HG02759 (cell line): Measurements from ENCODE around the gene FOLR3.
"Not testable (repeated sequence)": the region's sequence is repeated elsewhere in the genome, so short reads cannot be mapped to it uniquely, and the experiment has no call there.

ENCODE experiments used
- ATAC-seq: cut with Tn5 transposase; IDR thresholded peaks from one replicate; pipeline ENCODE4 v1.9.1; 2021; ENCODE audit warnings: mild to moderate bottlenecking, moderate library complexity; ENCODE audit not compliant: unreplicated experiment

The FOLR3 gene

DNA sequence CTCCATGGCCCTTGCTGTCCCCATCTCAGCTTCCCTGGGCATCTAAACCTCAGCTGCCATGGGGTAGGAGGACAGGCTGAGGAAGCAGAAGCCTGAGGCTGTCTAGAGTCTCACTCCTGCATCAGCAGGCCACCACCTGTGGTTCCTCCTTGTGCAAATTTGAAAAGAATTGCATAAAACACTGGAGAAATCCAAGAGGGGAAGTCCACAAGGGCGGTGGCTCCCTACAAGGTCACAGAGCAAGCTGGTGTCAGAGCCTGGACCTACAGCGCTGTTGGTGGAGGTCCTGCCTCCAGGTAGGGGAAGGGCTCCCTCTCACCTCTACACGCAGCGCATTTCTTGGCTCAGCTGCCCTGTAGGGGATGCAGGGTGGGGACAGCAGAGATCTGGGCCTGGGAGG lies at the start of gene FOLR3:
Gene FOLR3, plus strand, starts transcription at position 253 of the 400 bp plus-strand sequence. CDS start 228 bp downstream, outside the sequence.
- not testable (repeated sequence) for ATAC-seq

DNA sequence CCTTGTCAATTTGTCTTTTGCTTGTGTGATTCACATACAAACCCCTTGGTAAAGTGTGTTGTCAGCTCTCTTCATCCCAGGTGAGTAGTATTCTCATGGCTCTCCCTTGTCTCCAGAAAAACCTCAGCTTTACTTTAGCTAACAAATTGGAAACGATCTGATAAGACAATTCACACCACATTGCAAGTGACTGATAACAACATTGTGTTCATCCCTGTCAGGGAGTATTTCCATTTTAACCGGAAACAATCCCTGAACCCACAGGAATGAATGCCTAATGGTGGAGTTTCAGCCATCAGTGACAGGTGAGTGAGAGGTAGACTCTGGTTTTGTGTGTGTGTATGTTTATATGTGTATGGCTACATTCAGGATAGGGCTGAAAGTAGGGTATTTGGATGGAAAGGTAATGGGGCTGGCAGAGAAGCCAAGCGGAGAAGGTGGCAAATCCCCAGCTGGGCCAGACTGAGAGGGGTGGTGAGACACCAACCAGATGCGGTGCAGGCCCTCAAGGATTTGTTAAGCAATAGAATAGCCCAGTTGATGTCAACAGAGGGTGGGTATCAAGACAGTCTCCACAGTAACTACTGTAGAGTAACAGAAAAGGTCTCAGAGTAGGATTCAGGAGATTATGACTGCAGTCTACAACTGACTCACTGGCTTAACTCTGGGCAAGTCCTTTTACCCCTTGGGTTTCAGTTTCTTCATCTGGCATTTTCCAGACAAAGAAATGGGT lies 47.3 kb upstream of the FOLR3 start:
- no peak for ATAC-seq

DNA sequence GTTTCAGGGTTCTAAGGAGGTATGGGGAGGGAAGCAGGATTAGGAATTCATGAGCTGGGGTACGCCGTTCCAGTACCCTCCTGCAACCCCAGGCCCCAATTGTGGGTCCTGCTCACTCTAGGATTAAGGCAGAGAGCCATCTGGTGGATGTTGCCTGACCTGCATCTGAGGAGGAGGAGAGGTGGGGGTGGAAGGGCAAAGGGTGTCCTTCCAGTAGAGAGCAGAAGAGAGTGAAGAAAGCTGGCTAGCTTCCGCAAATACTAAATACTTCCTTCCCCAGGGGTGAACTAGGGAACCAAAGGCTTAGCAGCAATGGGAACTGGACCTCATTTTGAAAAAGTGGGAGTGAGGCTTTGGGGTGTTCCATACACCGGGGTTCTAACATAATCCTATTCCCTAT lies 44.2 kb upstream of the FOLR3 start:
- ATAC-seq: peak; percentile 60

DNA sequence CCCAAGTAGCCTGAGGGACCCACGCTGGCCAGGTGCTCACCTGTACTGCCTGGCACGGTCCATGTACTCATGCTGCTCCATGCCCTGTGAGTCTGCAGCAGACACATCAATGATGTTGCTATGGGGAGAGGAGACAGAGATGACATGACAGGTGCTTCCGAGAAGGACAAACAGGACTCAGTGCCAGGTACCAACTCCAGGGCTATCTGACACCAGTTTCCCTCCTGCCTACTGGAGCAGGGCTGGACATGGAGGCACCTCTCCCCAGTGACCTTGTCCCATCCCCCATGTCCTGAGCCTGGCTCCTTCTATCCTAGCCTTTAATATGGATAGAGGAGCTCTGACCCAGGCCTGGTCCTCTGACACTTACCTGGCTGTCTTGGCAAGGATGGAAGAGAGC lies 36.8 kb upstream of the FOLR3 start:
- ATAC-seq: no peak

DNA sequence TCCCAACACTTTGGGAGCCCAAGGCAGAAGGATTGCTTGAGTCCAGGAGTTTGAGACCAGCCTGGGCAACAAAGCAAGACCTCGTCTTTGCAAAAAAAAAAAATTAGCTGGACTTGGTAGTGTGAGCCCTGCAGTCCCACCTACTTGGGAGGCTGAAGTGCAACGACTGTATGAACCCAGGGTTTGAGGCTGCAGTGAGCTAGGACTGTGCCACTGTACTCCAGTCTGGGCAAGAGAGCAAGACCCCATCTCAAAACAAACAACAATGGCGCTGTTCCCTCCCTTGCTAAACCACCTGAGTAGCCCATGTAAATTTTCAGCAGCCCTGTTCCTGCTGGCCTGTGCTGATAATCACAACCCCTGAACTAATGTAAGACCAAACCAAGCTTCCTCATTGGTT lies 35.5 kb upstream of the FOLR3 start:
- ATAC-seq: no peak

DNA sequence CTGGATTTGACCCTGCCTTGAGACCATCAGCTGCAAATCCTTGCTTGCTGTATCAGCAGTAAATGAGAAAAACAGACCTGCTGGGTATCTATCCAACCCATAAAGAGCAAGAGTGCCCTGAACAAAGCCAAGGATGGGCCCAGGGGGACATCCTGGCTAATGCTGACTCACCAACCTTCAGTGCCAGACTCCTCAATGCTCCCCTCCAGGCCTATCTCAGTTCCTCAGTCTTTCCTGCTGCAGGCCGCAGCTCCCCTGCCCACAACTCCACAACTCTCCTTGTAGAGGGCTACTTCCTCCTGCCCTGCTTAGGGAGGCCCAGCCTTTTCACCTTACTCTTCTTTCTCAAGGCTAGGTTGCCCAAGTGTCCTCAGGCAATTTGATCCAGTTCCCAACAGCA lies 35.1 kb upstream of the FOLR3 start:
- ATAC-seq: no peak

DNA sequence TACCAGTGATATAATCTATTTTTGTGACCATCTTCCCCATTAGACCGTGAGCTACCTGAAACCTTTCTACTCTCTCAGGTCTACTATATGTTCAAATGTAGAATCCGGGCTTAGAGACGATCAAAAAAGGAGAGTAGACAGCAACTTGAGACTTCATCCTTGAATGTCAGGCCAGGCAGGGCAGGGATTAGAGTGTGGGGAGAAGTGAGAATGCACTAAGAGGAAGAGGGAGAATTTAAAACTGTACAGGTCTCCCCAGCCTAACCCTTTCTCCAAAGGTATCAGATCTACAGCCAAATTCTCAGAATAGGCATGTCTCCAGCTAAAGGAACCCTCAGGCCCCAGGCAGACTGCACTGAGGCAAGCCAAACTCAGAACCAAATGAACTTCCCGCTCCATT lies 33.4 kb upstream of the FOLR3 start:
- no peak for ATAC-seq

DNA sequence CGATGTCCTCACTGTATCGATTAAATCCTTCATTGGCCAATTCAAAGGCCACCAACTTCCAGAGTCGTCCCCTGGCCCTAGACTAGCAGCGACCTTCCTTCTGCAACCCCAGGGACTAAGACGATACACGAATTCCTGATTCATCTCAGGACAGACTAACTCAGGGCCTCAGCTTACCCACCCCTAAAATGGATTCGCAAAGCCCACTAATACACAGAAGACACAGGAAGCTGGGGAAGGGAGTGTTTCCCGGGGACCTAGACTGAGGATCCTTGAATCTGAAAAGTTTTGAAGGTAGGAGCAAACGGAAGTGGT lies 32.9 kb upstream of the FOLR3 start:
- no peak for ATAC-seq

DNA sequence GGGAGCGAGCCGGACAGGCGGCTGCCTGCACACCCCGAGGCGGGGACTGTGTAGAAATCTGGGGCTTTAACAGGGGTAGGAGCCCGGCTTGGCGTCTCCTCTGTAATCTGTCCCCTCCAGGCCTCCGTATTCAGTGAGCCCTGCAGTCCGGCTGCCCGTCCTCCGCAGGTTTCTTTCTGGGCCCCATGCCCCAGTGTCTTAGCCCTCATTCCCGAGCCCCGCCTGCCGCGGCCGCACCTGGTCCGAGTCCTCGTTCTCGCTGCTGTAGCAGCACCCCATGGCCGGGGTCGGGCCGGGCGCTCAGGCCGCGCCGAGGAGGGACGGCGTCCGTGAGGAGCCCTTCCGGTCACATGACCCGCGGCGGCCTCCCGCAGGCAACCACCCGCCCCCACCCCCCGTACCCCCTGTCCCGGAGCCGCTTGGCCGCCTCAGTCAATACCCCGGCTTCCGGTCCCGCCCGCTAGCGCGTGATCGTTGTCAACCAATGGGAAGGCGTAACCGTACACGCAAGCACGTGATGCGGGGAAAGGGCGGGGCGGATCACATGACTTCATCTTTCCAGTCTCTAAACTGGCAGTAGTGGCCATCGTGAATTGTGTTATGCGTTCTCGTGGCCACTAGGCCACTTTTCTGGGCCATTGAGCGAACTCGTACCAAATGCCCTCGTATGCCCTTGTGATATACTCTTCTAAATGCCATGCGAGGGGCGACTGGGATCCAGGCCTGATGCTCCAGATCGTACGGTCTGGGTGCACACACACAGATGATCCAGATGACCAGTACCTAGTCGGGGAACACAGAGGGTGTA lies 32.4 kb upstream of the FOLR3 start, which contains the start of gene LAMTOR1:
Gene LAMTOR1, minus strand, starts transcription at position 352 of the 808 bp plus-strand sequence. Its CDS starts 73 bp downstream, at position 279.
- peak; percentile 93 for ATAC-seq

DNA sequence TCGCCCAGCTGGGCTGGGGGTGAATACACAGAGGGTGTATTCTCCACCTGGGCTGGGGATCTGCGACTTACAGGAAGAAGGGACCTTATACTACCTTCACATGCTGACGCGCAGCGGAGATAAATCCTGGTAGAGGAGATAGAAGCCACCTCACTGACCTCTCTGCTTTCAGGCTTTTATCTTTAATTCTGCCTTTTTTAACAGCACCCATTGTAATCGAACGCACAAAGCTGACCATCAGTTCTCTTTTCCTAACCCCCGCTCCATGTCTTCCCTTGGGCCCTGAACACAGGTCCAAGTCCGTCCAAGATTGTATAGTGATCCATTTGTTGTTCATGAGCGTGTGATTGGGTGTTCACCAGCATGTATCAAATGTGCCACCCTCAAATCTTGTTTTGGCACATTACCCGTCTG lies 31.8 kb upstream of the FOLR3 start:
- no peak for ATAC-seq

DNA sequence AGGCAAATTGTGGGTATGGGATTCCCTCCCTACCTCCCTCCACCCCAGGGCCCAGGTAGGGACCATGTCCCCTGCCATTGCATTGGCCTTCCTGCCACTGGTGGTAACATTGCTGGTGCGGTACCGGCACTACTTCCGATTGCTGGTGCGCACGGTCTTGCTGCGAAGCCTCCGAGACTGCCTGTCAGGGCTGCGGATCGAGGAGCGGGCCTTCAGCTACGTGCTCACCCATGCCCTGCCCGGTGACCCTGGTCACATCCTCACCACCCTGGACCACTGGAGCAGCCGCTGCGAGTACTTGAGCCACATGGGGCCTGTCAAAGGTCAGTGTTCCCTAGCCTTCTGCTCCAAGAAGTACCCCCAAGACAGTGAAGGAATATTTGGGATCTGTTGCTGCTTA lies 29.6 kb upstream of the FOLR3 start, which contains the start of gene TOMT:
Gene TOMT, plus strand, starts transcription at position 37 of the 400 bp plus-strand sequence. Its CDS starts 28 bp downstream, at position 65.
- ATAC-seq: no peak

DNA sequence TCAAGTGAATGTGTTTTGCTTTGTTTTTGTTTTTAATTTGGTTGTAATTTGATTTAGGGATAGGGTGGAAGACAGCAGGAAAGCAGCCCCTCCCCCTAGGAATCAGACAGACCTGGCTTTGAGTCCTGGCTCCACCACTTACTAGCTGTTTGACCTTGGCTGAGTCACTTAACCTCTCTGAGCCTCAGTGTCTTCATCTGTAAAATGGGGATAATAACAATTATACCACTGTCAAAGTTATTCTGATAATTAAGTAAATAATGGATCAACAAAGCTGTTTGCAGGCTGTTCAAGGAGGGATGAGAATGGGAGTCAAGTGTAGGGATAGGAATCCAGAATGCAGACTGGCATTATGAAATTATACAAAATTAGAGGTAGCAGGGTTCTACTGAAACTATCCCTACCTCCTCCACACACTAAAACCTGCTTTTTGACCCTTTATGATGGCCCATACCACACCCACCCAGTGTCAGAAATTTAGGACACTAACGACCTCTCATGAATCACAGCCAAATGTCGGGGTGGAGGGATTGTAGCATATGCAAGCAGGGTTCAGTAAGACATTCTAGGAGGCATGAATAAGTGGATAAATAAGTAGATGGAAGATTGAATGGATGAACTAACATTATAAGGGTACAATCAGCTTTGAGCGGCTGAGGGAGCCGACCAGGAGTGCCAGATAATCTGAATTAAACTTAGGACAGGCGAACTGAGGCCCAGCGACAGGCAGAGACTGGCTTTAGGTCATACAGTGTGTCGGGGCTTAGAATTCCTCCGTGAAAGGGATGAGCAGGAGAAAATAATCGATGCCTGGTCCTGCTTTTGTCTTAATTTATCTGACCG lies 24.0 kb upstream of the FOLR3 start:
- peak; percentile 1 for ATAC-seq

DNA sequence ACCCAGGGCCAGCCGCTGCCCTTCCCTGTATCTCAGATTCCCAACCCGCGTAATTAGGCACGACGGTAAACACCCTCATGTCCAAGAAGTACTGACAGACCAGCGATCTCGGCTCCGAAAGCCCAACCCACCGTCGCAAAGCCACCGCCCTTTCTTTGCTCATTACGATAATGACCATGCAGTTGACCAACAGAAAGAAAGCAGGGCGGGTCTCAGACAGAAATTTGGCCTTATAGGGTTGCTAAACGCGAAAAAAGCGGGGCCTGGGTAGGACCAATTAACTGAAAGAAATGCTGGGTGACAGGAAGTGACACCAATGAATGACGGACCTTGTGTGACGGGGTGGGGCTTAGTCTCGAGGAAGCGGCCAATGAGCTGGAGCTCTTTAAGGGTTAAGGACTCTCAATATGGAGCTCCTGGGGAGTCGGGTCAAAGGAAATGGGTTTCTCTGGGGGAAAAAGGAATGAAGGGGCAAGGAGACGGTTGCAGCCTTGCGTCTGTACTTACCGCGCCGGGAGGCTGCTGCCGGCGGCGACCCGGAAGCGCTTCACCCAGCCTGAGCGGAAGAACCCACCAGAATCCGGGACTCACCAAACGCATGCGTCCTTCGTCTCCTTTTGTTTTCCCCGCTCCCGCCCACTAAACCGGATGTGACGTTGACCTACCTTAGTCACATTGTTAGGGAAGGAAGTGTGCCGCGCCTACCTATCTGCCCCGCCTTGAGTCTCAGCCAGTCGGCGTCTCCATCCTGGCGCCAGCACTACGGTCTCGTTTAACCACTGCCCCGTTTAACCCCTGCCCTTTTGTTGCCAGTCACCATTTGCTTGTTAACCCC lies 23.2 kb upstream of the FOLR3 start, which contains the start of gene ANAPC15:
Gene ANAPC15, minus strand, starts transcription at position 553 of the 835 bp plus-strand sequence. CDS start 1,419 bp downstream, outside the sequence.
- peak; percentile 90 for ATAC-seq

DNA sequence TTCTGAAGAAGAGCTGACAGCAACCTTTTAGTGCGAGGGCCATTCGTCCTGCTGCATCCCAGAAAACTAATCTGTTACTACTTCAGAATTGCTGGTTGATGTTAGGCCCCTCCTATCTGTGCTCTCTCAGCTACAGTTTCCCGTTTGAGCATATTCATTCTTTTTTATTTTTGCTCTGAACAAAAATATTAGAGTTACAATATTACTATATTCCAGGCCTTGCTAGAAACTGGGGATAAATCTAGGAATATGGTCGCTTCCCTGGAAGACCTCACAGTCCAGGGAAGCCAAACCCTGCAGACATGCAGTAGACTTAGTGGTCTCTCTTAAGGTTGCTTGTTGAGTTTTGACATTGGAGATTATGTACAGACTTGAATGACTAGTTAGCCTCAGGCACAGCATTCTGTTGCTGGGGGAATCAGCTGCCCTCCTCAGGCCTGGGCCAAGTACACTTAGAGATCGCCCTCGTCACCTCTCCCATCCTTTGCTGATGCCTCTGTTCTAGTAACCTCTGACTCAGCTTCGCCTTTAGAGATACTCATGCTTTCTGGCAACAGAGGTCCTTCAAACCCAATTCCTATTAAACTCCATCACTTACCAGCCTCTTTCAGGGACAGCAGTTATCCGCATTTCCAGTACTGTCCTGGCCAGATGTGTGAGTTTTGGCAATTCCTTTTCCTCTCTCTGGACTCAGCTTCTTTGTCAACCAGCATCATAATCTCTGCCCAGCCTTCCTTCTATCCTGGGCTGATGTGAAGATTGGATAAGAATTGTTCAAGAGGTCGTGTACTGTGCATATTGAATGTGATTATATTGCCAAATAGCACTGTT lies 22.3 kb upstream of the FOLR3 start:
- ATAC-seq: no peak

DNA sequence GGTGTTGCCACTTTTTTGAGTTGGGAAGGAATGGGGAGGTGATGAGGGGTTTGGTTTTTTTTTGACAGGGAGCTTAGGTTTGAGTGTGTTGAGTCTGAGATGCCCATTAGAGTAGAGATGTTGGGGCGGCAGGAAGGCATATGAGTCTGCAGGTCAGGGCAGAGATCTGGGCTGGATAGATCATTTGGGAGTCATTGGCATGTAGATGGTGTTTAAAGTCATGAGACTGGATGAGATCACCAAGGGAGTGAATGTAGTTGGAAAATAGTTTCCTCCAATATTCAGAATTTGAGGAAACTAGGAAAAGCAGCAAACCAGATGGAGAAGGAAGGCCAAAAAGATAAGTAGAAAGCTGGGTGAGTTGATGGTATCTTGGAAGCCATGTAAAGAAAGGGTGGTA lies 21.0 kb upstream of the FOLR3 start:
- ATAC-seq: no peak

DNA sequence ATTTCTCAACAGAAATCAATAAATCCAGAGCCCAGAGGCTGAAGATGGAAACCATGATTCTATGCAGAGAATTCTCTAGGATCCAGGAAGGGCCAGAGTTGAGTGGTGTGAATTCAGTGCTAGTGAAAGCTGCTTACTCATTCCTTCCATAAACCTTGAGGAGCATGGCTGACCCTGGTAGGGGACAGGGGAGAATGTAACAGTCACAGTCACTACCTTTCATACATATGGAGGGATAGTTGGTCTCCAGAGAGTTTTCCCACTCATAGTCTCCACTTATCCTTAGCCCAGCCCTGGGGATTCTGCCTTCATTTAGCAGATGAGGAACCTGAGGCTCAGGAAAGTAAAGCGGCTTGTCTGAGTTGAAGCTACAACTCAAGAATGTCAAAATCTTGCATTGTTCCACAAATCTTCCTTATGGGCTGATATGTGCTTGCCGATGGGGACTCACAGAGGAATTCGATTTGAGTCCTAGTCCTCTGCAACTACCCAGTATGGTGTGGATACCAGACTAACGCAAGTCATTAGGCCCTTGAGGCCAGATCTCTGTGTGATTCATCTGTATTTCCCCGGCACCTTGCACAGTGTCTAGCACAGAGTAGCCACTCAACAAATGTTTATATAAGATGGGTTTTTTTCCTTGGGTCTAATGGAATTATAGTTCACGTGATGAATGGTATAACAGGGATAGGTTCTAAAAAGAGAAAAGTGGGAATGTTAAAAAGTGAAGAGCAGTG lies 19.3 kb upstream of the FOLR3 start:
- no peak for ATAC-seq

DNA sequence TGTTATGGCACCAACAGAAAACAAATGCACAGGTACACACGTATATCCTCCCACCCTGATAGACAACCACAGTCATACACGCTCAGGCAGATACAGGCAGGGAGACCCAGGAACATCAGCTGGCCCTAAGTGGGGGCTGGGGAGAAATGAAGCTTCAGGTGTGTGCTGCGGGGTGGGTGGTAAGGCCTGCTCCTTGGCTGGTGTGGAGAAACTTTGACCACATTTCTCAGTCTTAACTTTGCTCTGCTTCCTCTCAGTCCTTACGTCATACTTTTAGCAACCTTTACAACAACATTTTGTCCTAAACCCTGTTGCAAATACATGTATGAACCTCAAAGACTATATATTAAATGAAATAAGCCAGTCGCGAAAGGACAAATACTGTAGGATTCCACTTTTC lies 16.3 kb upstream of the FOLR3 start:
- ATAC-seq: no peak

DNA sequence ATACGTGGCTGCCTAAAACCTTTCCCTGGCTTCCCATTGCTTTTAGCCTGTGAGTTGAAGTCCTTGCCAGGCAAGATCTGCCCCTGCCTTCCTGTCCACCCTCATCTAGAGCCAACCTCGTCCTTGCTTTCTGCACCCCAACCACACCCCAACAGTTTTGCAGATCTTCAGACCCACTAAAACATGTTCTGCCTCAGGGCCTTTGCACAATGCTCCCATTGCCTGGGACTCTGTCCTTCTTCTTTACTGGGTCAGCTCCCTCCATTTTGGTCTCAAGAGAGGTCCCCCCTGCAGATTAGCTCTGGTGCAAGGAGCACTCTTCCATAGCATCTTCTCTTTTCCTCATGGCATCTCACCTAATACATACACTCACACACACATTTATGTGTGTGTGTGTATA lies 14.6 kb upstream of the FOLR3 start:
- no peak for ATAC-seq

DNA sequence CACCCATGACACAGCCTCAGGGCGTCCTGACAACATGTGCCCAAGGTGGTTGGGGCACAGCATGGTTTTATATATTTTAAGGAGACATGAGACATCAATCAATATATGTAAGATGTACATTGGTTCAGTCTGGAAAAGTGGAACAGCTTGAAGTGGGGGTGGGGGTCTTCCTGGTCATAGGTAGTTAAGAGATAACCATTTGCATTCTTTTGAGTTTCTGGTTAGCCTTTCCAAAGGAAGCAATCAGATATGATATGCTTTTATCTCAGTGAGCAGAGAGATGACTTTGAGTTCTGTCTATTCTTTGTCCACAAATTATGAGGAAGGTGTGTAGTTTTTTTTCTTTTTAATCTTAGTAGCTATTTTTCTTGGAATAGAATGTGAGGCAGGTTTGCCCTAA lies 12.9 kb upstream of the FOLR3 start:
- ATAC-seq: no peak
